CD4-positive, alpha-beta T cell treated with Interleukin-15 for 4 hours (primary cell): ENCODE data around the gene CLNS1A.
"Not testable (repeated sequence)": the region's sequence is repeated elsewhere in the genome, so short reads cannot be mapped to it uniquely, and the experiment has no call there.

Source experiments
- DNase-seq: peaks from one replicate; pipeline ENCODE4 v3.0.0-alpha.2; 2020; ENCODE audit warnings: low spot score

CLNS1A gene

DNA sequence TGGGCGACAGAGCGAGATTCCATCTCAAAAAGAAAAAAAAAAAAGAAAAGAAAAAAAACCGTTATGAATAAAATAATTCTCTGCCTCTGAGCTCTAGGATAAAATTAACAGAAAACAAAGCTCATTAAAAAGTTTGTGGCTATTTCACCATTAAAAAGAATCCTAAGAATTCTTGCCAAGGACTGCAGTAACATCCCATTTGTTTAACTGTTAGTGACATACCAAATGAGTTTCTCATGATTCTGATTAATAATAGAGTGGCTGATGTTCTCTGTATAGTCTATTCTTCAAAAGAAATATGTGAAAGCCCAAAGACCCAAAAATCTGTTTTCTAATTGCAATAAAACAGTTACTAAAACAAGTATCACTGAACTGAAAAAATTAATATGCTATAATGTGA is 19.7 kb downstream of the CLNS1A start:
- no peak for DNase-seq

DNA sequence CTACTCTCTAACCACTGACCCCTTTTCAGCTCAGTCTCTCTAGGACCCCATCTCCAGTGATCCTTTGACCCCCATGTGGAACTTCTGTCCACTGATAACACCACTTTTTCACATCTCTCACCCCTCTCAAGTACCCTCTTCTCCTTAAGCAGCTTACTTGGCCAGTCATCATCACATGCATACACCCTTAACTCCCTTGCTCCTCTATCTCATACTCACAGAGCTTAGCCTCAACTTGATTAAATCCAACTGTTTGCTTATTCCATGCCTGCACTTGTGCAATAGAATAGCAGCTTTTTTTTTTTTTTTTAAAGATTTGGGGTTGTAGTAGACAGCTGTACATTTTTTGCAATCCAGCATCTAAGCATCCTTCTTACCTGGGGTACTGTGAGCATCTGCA is 25.7 kb downstream of the CLNS1A start:
- DNase-seq = no peak

DNA sequence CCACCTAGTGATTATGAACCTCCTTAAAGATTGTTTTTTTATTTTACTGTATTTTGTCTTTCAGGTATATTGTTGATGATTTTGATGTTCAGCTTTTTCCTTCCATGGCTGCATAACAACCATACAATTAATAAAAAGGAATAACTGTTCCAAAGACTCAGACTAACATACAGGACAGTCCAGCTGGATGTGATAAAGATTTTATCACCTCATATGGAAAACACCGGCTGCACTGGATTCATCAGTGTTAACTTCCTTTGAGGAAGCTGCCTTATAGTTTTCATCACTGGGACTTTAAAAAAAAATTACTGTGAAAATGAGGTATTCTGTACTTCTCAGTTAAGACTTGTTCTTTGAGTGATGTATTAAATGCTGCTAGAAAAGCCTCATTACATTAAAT is 28.4 kb downstream of the CLNS1A start:
- no peak for DNase-seq

DNA sequence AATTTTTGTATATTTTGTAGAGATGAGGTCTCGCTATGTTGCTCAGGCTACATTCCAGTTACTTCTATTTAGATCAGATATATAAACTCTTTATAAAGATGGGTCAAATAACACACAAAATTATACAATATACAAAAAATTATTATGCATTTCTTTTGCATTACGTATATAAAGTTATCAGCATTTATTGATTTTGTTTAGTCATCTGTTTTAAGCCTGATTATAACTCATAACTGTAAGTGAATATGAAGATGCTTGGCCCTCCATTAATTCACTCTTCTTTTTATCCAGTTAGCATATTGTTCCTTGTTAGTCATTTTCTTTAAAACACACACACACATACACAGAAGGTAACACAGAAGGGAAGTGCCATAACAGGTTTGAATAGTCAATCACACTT is 33.3 kb downstream of the CLNS1A start:
- DNase-seq = no peak

DNA sequence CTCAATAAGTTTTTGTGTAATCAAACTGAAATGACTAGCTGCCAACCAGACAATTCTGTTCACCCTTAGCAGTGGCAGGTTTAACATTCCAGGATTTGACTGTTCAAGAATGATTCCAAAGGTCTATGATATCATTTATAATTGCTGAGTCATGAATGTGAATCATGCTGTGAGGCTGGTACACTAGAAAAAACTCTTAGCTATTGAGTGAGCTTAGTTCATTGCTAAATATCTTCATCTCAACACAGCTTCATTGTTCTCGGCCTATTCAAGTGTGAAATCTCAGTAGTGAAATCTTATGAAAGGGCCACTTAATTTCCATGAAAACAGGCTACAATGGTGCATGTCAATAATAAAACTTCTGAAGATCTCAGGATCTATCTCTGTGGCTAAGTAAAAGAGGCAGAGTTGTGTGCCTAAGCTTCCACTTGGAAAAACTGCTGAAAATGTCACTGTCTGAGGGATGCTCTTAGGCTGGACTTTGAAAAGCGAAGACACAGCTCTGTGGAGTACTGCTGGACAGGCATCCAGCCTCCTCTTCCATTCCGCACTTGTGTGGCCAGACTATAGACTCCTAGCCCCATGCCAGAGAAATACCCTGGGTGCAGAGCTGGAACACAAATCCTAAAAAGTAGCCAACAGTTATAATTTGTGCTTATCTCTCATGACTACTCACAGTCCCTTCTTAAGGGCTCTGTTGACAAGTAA is 35.1 kb downstream of the CLNS1A start:
- DNase-seq = no peak

DNA sequence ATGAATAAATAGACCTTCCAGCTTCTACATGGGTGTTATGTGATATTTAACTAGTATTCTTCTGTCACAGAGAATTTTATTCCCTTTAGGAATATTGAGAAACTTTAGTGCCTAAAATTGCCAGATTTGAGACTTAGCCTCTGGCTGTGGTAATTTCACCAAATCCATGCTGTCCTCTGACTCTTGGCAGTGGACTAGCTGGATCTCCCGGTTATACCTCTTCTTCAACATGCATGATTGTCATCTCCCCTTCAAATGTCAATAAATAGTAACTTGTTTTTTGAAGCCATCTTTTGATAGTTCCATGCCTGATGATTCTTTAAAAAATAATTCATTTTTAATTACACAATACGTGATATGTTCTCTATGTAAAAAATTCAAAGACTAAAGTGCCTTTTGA is 39.4 kb downstream of the CLNS1A start:
- no peak for DNase-seq

DNA sequence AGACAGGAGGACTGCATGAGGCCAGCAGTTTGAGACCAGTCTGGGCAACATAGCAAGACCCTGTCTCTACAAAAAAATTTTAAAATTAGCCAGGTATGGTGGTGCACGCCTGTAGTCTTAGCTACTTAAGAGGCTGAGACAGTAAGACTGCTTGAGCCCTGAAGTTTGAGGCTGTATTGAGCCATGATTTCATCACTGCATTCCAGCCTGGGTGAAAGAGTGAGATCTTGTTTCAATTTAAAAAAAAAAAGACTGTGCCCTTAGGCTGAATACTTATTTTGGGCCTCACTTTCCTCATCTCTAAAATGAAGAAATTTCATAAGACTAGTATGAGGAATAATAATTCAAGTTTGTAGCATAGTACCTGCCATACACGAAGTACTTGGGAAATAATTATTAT is 41.0 kb downstream of the CLNS1A start:
- DNase-seq = no peak

DNA sequence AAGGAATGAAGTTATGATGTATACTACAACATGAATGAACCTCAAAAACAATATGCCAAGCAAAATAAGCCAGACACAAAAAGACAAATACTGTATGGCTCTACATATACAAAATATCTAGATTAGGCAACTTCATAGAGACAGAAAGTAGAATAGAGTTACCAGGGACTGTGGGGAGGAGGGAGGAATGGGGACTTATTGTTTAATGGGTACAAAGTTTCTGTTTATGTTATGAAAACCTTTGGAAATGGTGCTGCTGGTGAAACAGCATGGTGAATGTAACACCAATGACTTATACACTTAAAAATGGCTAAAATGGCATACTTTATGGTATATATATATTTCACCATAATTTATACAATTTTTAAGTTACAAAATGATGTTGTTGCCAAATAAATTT is 43.7 kb downstream of the CLNS1A start:
- no peak for DNase-seq

DNA sequence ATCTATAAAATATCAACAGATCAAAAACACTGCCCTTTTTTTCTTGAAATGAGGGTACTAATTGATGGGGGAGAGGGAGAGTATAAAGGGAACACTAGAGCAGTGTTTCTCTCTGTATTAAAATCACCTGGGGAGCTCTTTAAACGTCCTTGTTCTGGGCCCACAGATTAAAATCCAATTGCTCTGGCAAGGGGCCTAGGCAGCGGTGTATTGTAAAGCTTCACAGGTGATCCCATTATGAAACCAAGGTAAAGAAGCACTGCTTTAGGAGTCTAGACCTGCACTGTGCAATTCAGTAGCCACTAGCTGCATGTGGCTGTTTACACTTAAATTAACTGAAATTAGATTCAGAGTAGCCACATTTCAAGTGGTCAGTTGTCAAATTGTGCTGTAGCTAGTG is 44.9 kb downstream of the CLNS1A start:
- DNase-seq = no peak

DNA sequence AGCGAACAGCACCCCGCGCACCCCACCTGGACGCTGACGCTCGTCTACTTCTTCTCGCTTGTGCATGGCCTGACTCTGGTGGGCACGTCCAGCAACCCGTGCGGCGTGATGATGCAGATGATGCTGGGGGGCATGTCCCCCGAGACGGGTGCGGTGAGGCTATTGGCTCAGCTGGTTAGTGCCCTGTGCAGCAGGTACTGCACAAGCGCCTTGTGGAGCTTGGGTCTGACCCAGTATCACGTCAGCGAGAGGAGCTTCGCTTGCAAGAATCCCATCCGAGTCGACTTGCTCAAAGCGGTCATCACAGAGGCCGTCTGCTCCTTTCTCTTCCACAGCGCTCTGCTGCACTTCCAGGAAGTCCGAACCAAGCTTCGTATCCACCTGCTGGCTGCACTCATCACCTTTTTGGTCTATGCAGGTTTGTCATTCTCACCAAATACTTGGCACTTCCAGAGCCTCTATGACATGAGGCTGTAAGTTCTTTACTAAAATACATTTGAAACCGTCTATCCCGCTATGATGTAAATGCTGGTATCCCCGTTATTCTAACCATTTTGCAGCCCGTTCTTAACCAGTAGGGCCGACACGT is 47.3 kb downstream of the CLNS1A start:
- no peak for DNase-seq

DNA sequence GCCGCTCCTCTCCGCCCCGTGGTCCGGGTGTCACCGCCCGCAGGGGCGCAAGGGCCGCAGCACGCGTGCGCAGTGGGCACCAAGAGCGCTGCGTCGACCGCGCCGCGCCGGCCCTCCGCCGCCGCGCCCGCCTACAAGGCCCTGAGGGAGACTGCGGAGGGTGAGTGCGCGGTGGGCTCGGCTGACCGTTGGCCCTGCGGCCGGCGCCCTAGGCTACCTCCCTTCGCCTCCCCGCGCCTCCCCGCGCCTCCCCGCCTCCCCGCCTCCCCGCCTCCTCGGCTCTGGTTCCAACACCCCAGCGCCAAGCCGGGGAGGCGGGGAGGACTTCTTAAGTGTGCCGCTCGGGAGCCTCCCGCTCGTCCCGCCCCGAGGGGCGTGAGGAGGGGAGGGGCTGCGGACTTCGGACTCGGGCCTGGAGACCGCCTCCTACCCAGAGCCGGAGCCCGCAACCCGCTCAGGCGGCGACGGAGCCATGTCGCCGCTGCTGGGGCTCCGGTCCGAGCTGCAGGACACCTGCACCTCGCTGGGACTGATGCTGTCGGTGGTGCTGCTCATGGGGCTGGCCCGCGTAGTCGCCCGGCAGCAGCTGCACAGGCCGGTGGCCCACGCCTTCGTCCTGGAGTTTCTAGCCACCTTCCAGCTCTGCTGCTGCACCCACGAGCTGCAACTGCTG is 47.9 kb downstream of the CLNS1A start, which contains the start of gene AQP11:
AQP11 (plus strand) TSS at position 433 of the 673 bp plus-strand sequence; CDS start at position 473, 40 bp downstream.
- peak; percentile 36 for DNase-seq

DNA sequence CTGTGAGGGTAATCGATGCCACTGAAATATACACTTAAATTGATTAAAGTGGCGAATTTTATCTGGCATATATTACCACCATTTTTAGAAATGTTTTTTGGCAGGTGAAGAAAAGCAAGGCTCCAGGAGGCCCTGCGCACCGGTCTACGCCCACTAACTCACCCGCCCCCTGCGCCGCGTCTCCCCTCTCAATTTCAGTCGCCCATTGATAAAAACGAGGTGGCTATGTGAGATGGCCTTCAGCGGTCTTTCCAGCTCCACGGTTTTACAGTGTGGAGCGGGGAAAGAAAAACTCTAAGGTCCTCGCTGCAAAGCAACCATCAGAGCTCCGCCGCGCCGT is 48.4 kb downstream of the CLNS1A start:
- no peak for DNase-seq

DNA sequence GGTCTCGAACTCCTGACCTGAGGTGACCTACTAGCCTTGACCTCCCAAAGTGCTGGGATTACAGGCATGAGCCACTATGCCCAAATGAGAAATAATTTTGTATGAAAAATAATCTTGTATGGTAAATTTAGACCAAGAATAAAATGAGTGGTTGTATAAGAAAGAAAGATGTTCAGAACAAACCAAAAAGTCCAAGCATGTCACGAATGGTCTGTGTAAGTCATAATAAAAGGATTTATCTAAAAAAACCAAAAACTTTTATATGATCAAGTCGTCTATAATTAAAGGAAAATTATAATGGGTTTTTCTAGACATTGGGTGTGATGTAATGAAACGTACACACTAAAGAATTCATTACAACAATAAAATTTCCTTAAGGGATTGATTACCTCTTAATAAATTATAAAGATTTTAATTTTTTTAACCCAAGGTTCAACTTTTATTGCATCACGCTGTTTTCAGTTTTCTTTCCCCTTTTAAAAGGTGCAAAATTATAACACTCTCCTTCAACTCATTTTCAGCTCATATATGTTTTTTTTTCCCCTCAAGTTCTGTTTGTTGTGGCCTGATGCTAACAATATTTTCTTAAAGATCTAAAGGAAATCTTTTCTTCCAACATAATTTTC is 56.8 kb downstream of the CLNS1A start:
- DNase-seq = no peak

DNA sequence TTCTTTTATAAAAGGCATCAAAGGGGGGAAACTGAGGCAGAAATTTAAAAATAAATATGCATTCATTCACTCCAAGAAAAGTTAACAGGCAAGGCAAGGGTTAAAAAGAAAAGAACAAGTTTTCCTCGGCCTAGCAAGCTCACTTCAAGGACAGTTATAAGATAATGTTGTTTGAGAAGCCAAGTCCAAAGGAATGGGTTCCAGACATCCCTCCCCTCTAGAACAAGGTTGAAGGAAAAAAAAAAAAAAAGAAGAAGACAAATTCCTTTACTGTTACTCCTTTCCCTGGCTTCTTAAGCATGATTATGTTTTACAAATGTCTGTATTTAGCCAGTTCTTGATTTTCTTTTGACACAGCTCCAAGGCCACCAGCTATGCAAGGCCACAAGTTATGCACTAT is 62.2 kb downstream of the CLNS1A start:
- DNase-seq = not testable (repeated sequence)

DNA sequence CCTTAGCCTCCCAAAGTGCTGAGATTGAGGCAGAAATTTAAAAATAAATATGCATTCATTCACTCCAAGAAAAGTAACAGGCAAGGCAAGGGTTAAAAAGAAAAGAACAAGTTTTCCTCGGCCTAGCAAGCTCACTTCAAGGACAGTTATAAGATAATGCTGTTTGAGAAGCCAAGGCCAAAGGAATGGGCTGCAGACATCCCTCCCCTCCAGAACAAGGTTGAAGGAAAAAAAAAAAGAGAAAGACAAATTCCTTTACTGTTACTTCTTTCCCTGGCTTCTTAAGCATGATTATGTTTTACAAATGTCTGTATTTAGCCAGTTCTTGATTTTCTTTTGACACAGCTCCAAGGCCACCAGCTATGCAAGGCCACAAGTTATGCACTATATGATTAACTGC is 66.7 kb downstream of the CLNS1A start:
- DNase-seq = not testable (repeated sequence)

DNA sequence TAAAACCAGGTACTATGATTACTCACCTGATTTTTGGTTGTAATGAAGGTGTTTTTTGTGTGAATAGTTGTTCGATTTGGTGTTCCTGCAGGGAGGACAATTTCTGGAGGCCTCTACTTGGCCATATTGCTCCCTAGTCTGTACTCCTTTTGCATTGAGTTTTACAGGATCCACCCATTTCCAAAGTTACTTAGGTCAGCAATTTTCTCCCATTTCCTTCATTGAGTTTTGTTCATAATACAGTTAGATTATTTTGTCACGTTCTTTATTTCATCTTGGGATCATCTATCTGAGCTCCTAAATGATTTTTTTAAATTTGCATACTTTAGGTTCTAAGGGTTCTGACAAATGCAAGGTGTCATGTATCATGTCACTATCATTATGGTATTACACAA is 67.9 kb downstream of the CLNS1A start:
- no peak for DNase-seq

DNA sequence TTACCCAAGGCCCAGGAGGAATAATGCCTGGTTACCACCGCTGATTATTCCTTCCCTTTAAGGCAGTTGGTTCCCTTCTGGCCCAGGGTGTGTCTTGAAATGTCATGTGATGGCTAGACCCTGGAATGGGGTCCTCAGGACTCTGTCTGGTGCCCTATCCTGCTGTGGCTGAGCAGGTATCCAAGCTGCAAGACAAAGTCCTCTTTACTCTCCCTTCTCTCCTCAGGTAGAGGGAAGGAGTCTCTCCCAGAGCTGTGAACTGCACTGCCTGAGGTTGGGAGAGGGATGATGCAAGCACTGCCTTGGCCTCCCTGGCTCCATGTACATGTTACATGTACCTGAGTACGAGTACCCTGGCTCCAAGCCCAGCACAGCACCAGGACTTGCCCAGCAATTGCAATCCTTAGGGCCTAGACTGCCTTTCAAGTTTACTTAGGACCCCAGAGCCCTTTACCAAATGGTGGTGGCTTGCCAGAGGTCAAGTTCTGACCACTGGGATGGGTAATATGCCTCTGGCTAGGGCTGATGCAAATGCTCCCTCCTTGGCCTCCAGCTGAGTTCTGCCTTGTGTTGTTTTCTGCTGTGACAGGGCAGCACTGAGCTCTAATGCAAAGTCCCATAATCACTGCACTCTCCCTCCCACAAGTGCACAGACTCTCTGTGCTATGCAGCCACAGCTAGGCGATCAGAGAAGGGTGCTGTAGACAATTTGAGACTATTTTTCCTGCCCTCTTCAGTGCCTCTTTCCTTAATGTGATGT is 68.5 kb downstream of the CLNS1A start:
- no peak for DNase-seq

DNA sequence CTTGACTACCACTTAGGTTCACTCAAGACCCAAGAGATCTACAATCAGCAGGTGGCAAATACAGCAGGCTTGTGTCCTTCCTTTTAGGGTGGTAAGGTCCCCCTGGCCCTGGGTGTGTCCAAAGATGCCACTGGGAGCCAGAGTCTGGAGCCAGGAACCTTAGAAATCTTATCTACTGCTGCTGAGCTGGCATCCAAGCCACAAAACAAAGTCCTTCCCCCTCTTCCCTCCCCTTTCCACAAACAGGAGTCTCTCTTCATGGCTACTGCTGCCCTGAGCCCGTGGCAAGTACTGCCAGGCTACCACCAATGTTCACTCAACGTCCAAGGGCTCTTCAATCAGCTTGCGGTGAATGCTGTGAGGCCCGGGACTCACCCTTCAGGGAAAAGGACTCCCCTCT is 69.3 kb downstream of the CLNS1A start:
- no peak for DNase-seq
